T-helper 1 cell treated with Interleukin-12 subunit alpha and Interleukin-12 subunit beta and Interleukin-4 antibody, amounts not matched to agents 30 ng/mL and 1 ng/mL, for 36 hours (primary cell): ENCODE results near the gene PPM1M. TPM values are rescaled to one million over a fixed set of nuclear protein-coding genes. Genes with fewer than 3 reads are reported as not detected.

Source experiments
- intact Hi-C: fragments of 100-400 bp; cut with micrococcal nuclease; formaldehyde crosslinking; loops from one replicate; pipeline ENCODE4 v1.15.1; 2024
- total RNA-seq: library from RNA; stranded (reverse); gene quantifications from 2 replicates; pipeline ENCODE4 v1.2.3, GENCODE V29; 2022

Gene PPM1M
- total RNA-seq, 1 donor from 2014 or later, result 82.2 TPM

GRCh38 chr3:52229656-52230055 lies 15.9 kb upstream of the PPM1M start:
- intact Hi-C loops, result loop anchor here (10.0 kb wide), 1 partner anchor 175 kb away; the partner anchor contains the start of gene DUSP7

DNA sequence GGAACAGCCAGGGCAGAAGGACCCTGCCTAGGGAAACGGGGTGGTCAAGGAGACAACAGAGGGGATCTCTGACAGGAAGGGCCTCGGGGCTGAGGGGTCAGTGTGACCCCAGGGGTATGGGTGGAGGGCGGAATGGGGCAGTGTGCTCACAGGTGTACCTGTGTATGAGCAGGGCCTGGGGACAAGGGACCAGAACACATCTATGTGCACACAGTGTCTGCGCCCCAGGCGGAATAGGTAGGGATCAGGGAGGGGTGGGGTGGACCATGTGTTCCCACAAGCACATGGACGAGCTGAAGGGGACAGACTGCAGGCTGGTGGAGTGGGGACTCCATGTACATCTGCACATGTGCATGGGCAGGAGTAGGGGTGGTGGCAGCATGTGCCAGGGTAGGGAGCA lies 15.1 kb upstream of the PPM1M start:
- intact Hi-C loops, result no loop called here

DNA sequence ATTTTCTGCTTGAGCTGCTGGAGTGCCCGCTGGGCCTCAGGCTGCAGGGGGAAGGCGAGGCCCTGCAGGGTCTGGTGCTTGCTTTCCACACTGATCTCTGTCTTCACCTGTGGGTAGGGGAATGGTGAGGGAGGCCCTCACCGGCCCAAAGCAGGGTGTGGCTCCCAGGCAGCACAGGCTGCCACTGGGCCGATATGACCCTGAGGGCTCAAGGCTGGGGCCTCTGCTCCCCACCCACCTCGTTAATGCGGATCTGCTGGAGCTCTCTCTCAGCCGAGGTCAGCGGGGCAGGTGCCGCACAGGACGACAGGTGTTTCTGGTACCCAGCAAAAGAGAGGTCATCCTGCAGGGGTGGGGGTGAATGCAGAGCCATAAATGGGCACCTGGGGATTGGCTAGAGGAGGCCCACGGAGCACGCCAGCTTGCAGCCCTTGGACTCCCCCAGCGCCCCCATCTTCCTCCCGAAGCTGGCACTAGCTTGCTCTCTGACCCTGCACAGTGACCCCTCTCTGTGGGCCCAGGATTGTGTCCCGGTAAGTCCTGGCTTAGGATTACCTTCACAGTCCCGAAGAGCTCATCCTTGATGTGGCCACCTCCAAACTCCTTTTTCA lies 14.6 kb upstream of the PPM1M start:
- intact Hi-C loops, result loop anchor here (1.0 kb wide), 2 partner anchors 11 to 108 kb away; no protein-coding TSS in a partner anchor

GRCh38 chr3:52231502-52232278 lies 13.9 kb upstream of the PPM1M start:
- intact Hi-C loops, result loop anchor here (1.0 kb wide), 2 partner anchors 11 to 108 kb away; no protein-coding TSS in a partner anchor

GRCh38 chr3:52232279-52233107 lies 13.1 kb upstream of the PPM1M start:
- intact Hi-C loops, result no loop called here

DNA sequence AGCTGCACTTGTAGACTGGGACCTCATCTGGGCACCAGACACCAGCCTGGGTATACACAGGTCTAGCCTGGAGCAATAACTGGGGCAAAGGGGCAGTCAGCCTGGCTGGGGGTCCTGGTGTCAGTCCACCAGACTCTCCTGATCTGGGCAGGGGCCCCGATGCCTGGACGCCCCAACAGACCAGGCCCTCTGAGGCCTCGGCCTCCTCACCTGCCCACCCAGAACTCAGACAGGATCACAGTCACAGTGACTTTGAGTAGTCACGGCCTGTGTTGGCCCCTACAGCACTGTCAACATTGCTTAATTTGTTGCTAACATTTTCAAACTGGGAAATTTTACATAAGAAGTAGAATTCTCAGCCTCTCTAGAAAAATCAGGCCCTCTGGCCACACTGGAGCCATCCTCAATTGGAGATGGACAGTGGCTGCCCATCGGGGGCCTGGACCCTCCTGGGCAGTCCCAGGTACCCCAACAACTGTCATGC lies 12.4 kb upstream of the PPM1M start:
- intact Hi-C loops, result no loop called here

DNA sequence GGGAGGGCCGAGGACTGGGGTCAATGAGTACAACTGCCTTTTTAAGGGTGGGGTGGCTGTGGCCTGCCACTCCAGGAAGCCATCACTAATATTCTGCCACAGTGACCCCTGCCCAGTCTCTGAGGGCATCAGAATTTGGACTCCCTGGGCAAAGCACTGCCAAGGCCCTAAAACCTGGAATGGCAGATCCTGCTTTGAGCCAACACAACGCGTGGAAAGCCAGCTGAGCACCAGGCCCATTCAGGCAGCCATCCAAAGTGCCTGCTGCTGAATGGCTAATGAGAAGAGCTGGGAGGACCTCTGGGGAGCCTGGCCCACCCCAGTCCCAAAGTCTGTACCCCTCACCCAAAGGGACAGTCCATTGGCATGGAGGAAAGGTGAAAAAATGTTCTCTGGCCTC lies 11.6 kb upstream of the PPM1M start:
- intact Hi-C loops, result no loop called here

DNA sequence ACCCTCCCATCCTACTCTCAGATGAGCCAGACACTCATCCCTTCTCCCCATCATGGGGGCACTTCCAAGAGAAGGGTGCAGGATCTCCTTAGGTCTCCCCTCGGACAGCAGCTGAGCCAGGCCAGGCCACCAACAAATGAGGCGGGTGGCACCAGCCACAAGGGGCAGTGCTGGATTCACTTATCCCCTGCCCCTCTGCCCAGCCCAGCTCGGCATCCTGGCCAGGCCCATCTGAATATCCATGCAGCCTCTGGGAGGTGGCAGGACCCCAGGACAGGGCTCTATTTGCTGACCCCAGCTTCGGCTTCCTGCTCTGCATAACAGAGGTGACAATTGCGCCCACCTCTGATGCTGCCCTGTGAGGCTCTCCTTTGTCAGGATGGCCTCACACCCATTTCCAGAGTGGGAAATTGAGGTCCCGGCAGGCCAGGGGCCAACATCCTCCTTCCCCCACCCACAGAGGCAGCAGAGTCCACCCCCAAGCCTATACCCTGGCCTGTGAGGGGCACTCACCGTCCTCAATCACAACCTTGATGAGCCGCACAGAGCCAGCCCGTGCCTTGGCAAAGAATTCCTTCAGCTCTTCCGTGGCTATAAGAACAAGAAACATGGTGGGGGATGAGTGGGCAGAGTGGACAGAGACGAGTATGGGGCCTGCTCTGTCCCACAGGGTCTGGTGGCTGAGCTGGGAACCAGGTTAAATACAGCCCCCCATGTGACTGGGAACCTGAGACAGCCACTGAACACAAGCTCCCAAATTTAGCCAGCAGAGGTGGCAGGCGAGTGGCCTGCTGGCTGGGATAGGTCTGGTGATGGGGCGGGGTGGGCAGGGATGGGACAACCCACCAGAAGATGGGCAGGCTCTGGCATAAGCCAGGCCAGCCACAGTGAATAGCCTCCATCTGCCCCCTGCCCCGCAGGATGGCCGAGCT lies 10.8 kb upstream of the PPM1M start:
- intact Hi-C loops, result no loop called here

GRCh38 chr3:52236424-52236886 lies 9.1 kb upstream of the PPM1M start:
- intact Hi-C loops, result no loop called here

DNA sequence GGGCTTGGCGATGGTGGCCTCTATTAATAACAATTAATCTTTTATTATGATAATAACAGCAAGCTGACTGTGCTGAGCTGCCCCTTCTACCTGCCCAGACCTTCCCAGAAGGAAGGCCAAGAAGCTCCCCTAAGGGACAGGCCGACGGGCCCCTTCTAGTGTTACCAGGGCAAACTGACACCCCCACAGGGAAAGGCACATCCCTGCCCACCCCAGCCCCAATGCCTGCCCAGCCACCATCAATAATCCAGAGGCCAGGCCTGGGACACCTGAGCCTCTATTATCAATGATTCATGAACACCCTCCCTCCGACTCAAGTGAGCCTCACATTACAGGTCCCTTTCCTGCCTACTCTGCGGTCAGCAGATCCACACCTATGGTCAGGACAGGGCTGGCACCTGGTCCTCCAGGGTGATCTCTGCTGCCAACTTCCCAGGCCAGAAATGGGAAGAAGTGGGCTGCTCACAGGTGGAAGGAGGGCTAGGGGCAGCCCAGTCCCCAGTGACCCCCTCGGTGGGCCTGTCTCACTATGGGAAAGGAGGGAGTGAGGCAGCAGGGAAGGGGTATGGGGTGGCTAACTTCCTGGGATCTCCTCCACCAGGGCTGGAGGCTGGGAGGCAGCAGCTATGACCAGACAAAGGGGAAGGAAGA lies 8.4 kb upstream of the PPM1M start:
- intact Hi-C loops, result no loop called here

- intact Hi-C loops, result loop anchor here (2.0 kb wide), 3 partner anchors 15 to 243 kb away; partner anchors contain the start of gene RPL29
These were observed 7.8 kb upstream of the PPM1M start for GRCh38 chr3:52237657-52238172.

- intact Hi-C loops, result loop anchor here (2.0 kb wide), 3 partner anchors 15 to 243 kb away; partner anchors contain the start of gene RPL29
These were observed 7.3 kb upstream of the PPM1M start for GRCh38 chr3:52238193-52238760.

GRCh38 chr3:52238761-52239701 lies 6.5 kb upstream of the PPM1M start, which contains the start of gene TWF2:
TWF2 (minus strand) TSS chr3:52239158; CDS start chr3:52239016, 142 bp downstream.
- intact Hi-C loops, result loop anchor here (1.0 to 2.0 kb wide), 10 partner anchors 14 to 244 kb away; partner anchors contain the start of genes POC1A, RPL29 and WDR82

DNA sequence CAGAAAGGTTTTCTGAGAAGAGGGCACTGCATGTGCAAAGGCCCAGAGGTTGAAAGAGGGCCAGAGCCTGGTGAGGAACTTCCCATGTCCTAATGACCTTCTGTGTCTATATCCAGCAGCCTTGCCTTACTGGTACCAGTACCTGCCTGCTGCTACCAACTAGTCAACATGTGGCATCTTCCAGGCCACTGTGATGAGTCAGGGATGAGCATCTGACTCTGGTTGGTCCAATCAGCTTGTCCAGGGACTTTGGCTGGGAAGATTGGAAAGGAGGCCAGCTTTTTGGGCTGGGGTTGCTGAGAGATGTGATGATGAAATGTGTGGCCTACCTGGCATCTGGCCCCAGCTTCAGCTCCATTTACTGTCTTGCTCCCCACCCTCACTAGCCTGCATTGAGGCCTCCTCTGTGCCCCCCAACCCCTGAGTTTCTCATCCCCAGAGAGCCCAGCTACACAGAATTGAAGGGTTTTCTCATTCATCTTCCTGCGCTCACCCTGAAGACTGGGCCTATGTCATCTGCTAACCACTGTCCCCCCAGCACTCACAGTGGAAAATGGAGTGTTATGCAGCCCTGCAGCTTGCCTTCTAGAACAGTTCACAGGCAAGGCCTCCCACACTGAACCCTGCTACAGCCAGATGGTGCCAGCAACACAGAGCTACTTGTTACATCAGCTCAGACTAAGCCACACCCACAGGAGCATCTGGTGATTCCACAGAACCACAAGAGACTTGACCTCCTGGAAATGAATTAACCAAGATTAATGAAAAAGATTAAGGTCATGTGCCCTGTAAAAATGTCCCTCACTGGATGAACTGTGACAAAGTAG lies 5.3 kb upstream of the PPM1M start:
- intact Hi-C loops, result loop anchor here (2.0 kb wide), 1 partner anchor 297 kb away; the partner anchor contains the start of gene UQCC5

DNA sequence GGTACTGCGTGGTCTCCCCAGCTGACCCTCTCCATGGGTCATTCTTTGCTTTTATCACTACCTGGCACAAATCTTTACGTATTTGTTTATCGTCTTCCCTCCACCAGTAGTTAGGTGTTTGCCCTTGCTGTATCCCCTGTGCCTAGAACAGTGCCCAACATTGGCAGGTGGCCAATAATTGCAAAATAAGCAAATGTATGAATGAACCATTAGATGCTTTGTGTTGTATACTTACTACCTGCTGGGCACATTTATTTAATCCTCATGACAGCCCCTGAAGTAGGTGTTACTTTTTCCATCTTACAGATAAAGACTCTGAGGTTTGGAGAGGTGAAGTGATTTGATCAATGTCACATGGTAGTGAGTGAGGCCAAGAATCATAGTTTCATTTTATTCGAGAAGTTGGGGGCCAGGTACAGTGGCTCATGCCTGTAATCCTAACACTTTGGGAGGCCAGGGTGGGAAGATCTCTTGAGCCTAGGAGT lies 4.6 kb upstream of the PPM1M start:
- intact Hi-C loops, result loop anchor here (2.0 kb wide), 1 partner anchor 296 kb away; the partner anchor contains the start of gene UQCC5

DNA sequence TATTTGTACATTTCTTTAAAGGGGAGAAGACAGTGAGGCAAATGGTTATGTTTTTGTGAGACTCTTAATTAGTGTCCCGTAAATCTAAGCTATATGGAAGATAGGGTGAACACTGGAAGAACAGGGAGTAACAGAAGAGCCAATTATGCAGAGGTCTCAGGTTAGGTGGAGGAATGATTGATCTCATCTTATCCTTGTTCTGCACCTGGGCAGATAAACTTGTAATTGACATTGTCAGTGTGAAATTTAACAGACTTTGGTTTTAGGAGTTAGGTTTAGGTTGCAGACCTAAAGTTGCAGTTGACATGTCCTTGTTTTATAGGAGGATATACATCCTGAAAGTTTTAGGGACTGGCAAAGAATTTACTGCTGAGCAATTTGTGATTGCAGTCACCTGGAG lies 3.5 kb upstream of the PPM1M start:
- intact Hi-C loops, result no loop called here
